Tibial nerve (tissue), 4 donors: ENCODE measurements around the gene YTHDF2.

Source experiments
- CTCF ChIP-seq, 5 experiments: fragments of 200-600 bp in 3 of 5; fragments of 450-650 bp in 2 of 5; sonication (generic) in 3 of 5; IDR thresholded peaks; one replicate each; pipeline ENCODE4 v1.5.1; 2016 to 2019; ENCODE audit warnings: antibody characterized with exemption in 5 of 5, mild to moderate bottlenecking in 3 of 5, moderate library complexity in 2 of 5
- EP300 ChIP-seq, 2 donors: sonication (generic); formaldehyde crosslinking; IDR thresholded peaks; one replicate each; pipeline ENCODE4 v1.6.1; 2017; ENCODE audit warnings: antibody characterized with exemption in 2 of 2, mild to moderate bottlenecking in 1 of 2
- POLR2A ChIP-seq, 2 donors: fragments of 450-650 bp; IDR thresholded peaks; one replicate each; pipeline ENCODE4 v1.6.1; 2017; ENCODE audit warnings: antibody characterized with exemption in 2 of 2, mild to moderate bottlenecking in 2 of 2, moderate library complexity in 2 of 2

- TF ChIP-seq CTCF (IDR thresholded peaks at IDR 0.05) (no peak), POLR2A (IDR thresholded peaks at IDR 0.05) (no peak), EP300 (IDR thresholded peaks at IDR 0.05) (no peak)
These were observed 22.5 kb downstream of the YTHDF2 start for GRCh38 chr1:28759257-28759656.
